ENCODE data around the gene MYO9A. TPM values are rescaled to one million over a fixed set of nuclear protein-coding genes. Genes with fewer than 3 reads are reported as not detected.

MYO9A gene
- total RNA-seq, 1 experiment from 2014 or later, result 30.1 TPM

- CTCF ChIA-PET, result no interaction called here
These were observed 180.2 kb downstream of the MYO9A start for GRCh38 chr15:71937650-71938311.

GRCh38 chr15:71934446-71934845 is 183.5 kb downstream of the MYO9A start:
- TF ChIP-seq EZH2 (IDR thresholded peaks at IDR 0.05; ENCODE audit: borderline replicate concordance, low read depth, low read length, poor library complexity, severe bottlenecking) (no peak), CTCF (conservative IDR thresholded peaks at IDR 0.05; ENCODE audit: low read depth, low read length) (no peak)
- Histone ChIP-seq H3K27me3 (replicated peaks; ENCODE audit: insufficient read depth, low read depth, low read length, poor library complexity) (no peaks in the 10 kb centered on the region), H3K27ac (ENCODE audit: low read depth, low read length, poor library complexity, severe bottlenecking) (no peak overlapping the region), H3K9me3 (ENCODE audit: low read depth, low read length, poor library complexity, severe bottlenecking) (peaks cover 7% of the 10 kb centered on the region), H3K4me1 (ENCODE audit: insufficient read depth, low read length, poor library complexity, severe bottlenecking) (no peaks in the 10 kb centered on the region), H3K4me3 (ENCODE audit: low read depth, low read length, poor library complexity, severe bottlenecking) (no peak overlapping the region), H3K36me3 (ENCODE audit: insufficient read depth, low read length, poor library complexity, severe bottlenecking) (no peaks in the 10 kb centered on the region)
- CTCF ChIA-PET, result no interaction called here
- POLR2A ChIA-PET (ENCODE audit: low non-redundant PET), result no interaction called here
- DNase-seq (ENCODE audit: low spot score), result no peak
- intact Hi-C loops (cut with micrococcal nuclease; ENCODE audit: unreplicated experiment), result no loop called here
- BruUV-seq (replicated peaks), result no TSS peak

More at GRCh38 chr15:71937650-71938311, 180.2 kb downstream of the MYO9A start:
- no peaks in the 10 kb centered on the region for H3K4me1 ChIP-seq (ENCODE audit: insufficient read depth, low read length, poor library complexity, severe bottlenecking)
- no peaks in the 10 kb centered on the region for H3K9me3 ChIP-seq (ENCODE audit: low read depth, low read length, poor library complexity, severe bottlenecking)
- DNase-seq (ENCODE audit: low spot score), result no peak
- POLR2A ChIA-PET (ENCODE audit: low non-redundant PET), result no interaction called here
- TF ChIP-seq EZH2 (IDR thresholded peaks at IDR 0.05; ENCODE audit: borderline replicate concordance, low read depth, low read length, poor library complexity, severe bottlenecking) (no peak), CTCF (conservative IDR thresholded peaks at IDR 0.05; ENCODE audit: low read depth, low read length) (no peak)
- H3K27me3 ChIP-seq (replicated peaks; ENCODE audit: insufficient read depth, low read depth, low read length, poor library complexity), result no peaks in the 10 kb centered on the region
- intact Hi-C loops (cut with micrococcal nuclease; ENCODE audit: unreplicated experiment), result no loop called here
- no peak overlapping the region for H3K27ac ChIP-seq (ENCODE audit: low read depth, low read length, poor library complexity, severe bottlenecking)
- no TSS peak for BruUV-seq (replicated peaks)
- H3K36me3 ChIP-seq (ENCODE audit: insufficient read depth, low read length, poor library complexity, severe bottlenecking), result no peaks in the 10 kb centered on the region
- H3K4me3 ChIP-seq (ENCODE audit: low read depth, low read length, poor library complexity, severe bottlenecking), result no peak overlapping the region

- ChIA-PET POLR2A (ENCODE audit: low non-redundant PET) (no interaction called here), CTCF (interaction anchor here (0.7 kb wide), 1 partner anchor 34 kb away, joined by 5 read pairs; no protein-coding TSS in a partner anchor)
- no peaks in the 10 kb centered on the region for H3K27me3 ChIP-seq (replicated peaks; ENCODE audit: insufficient read depth, low read depth, low read length, poor library complexity)
- H3K36me3 ChIP-seq (ENCODE audit: insufficient read depth, low read length, poor library complexity, severe bottlenecking), result no peaks in the 10 kb centered on the region
- TF ChIP-seq EZH2 (IDR thresholded peaks at IDR 0.05; ENCODE audit: borderline replicate concordance, low read depth, low read length, poor library complexity, severe bottlenecking), result no peak
- TF ChIP-seq CTCF (conservative IDR thresholded peaks at IDR 0.05; ENCODE audit: low read depth, low read length), result no peak
- no TSS peak for BruUV-seq (replicated peaks)
- peaks cover 7% of the 10 kb centered on the region for H3K9me3 ChIP-seq (ENCODE audit: low read depth, low read length, poor library complexity, severe bottlenecking)
- no peak for DNase-seq (ENCODE audit: low spot score)
- no peak overlapping the region for H3K27ac ChIP-seq (ENCODE audit: low read depth, low read length, poor library complexity, severe bottlenecking)
- intact Hi-C loops (cut with micrococcal nuclease; ENCODE audit: unreplicated experiment), result no loop called here
- H3K4me1 ChIP-seq (ENCODE audit: insufficient read depth, low read length, poor library complexity, severe bottlenecking), result no peaks in the 10 kb centered on the region
- no peak overlapping the region for H3K4me3 ChIP-seq (ENCODE audit: low read depth, low read length, poor library complexity, severe bottlenecking)
These were observed 185.3 kb downstream of the MYO9A start for GRCh38 chr15:71932689-71933088.
